Measurements from ENCODE around the gene TMEM170B.

DNA sequence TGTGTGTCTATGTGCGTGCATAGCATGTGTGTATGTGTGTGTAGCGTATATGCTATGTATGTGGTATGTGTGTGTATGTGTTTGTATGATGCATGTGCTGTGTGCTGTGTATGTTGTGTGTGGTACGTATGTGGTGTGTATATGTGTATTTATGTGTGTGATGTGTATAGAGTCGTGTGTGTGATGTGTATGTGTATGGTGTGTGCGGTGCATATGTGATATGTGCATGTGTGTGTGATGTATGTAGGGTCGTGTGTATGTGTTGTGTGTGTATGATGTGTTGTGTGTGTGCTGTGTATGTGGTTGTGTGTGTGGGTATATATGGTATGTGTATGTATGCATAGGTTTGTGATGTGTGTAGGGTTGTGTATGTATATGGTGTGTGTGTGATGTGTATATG lies 46.6 kb upstream of the TMEM170B start:
- TF ChIP-seq, protein P1, sequence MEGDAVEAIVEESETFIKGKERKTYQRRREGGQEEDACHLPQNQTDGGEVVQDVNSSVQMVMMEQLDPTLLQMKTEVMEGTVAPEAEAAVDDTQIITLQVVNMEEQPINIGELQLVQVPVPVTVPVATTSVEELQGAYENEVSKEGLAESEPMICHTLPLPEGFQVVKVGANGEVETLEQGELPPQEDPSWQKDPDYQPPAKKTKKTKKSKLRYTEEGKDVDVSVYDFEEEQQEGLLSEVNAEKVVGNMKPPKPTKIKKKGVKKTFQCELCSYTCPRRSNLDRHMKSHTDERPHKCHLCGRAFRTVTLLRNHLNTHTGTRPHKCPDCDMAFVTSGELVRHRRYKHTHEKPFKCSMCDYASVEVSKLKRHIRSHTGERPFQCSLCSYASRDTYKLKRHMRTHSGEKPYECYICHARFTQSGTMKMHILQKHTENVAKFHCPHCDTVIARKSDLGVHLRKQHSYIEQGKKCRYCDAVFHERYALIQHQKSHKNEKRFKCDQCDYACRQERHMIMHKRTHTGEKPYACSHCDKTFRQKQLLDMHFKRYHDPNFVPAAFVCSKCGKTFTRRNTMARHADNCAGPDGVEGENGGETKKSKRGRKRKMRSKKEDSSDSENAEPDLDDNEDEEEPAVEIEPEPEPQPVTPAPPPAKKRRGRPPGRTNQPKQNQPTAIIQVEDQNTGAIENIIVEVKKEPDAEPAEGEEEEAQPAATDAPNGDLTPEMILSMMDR (IDR thresholded peaks at IDR 0.05; ENCODE audit: borderline replicate concordance, extremely low read depth, low read length, poor library complexity, severe bottlenecking) = no peak
- TF ChIP-seq EZH2 (IDR thresholded peaks at IDR 0.05; ENCODE audit: borderline replicate concordance, low read depth, low read length, severe bottlenecking) = no peak

Data from DND-41 (cell line).